ENCODE measurements around the gene ETV2.
"Not testable (repeated sequence)": the region's sequence is repeated elsewhere in the genome, so short reads cannot be mapped to it uniquely, and the experiment has no call there.

Gene ETV2

GRCh38 chr19:35641515-35642151 lies at the start of gene ETV2:
TSS of gene ETV2 (plus strand) at chr19:35641745. CDS start at chr19:35642461, 716 bp downstream.
- FAIRE-seq, result no peak

GRCh38 chr19:35592226-35592625 lies 49.3 kb upstream of the ETV2 start:
- no peak for FAIRE-seq

- not testable (repeated sequence) for FAIRE-seq
Observed at GRCh38 chr19:35595026-35595425, 46.5 kb upstream of the ETV2 start.

GRCh38 chr19:35595928-35596327 lies 45.6 kb upstream of the ETV2 start:
- FAIRE-seq, result no peak

GRCh38 chr19:35596366-35596999 lies 45.1 kb upstream of the ETV2 start:
- no peak for FAIRE-seq

- no peak for FAIRE-seq
Observed at GRCh38 chr19:35601971-35602370, 39.6 kb upstream of the ETV2 start.

GRCh38 chr19:35604436-35604835 lies 37.1 kb upstream of the ETV2 start:
- FAIRE-seq, result not testable (repeated sequence)

- FAIRE-seq, result not testable (repeated sequence)
Observed at GRCh38 chr19:35607170-35607569, 34.4 kb upstream of the ETV2 start.

- FAIRE-seq, result no peak
Observed at GRCh38 chr19:35607661-35608060, 33.9 kb upstream of the ETV2 start.

GRCh38 chr19:35608251-35608650 lies 33.3 kb upstream of the ETV2 start:
- FAIRE-seq, result no peak

- FAIRE-seq, result no peak
Observed at GRCh38 chr19:35609851-35610353, 31.6 kb upstream of the ETV2 start.

- FAIRE-seq, result no peak
Observed at GRCh38 chr19:35612224-35612558, 29.4 kb upstream of the ETV2 start.

GRCh38 chr19:35612559-35613321 lies 28.8 kb upstream of the ETV2 start, which contains the start of gene HAUS5:
TSS of gene HAUS5 (plus strand) at chr19:35612735. CDS start at chr19:35612795, 60 bp downstream.
- peak; percentile 81 for FAIRE-seq

GRCh38 chr19:35613574-35613973 lies 28.0 kb upstream of the ETV2 start:
- no peak for FAIRE-seq

GRCh38 chr19:35615036-35615435 lies 26.5 kb upstream of the ETV2 start:
- no peak for FAIRE-seq

GRCh38 chr19:35618857-35619256 lies 22.7 kb upstream of the ETV2 start:
- FAIRE-seq, result no peak

GRCh38 chr19:35619290-35619923 lies 22.1 kb upstream of the ETV2 start:
- no peak for FAIRE-seq

GRCh38 chr19:35620001-35620400 lies 21.5 kb upstream of the ETV2 start:
- no peak for FAIRE-seq

GRCh38 chr19:35621708-35622107 lies 19.8 kb upstream of the ETV2 start:
- FAIRE-seq, result no peak

- no peak for FAIRE-seq
Observed at GRCh38 chr19:35622750-35623149, 18.8 kb upstream of the ETV2 start.

- FAIRE-seq, result no peak
Observed at GRCh38 chr19:35623327-35624010, 18.1 kb upstream of the ETV2 start.

- no peak for FAIRE-seq
Observed at GRCh38 chr19:35628264-35628564, 13.3 kb upstream of the ETV2 start.
